Fibroblast of mammary gland (primary cell): ENCODE measurements around the gene VSIG10.

Experiments
- DNase-seq: peaks from one replicate; pipeline ENCODE4 v3.0.0-alpha.2; 2010; ENCODE audit warnings: low read depth
- H3K4me3 ChIP-seq: 2 replicates; pipeline ENCODE4 v1.5.1; 2011; ENCODE audit warnings: low read depth, mild to moderate bottlenecking, low read length, moderate library complexity; ENCODE audit not compliant: control insufficient read depth
- CTCF ChIP-seq: conservative IDR thresholded peaks from 2 replicates; pipeline ENCODE4 v1.5.1; 2011; ENCODE audit warnings: low read depth, low read length, inconsistent platforms; ENCODE audit not compliant: control insufficient read depth, insufficient read depth

The VSIG10 gene

DNA sequence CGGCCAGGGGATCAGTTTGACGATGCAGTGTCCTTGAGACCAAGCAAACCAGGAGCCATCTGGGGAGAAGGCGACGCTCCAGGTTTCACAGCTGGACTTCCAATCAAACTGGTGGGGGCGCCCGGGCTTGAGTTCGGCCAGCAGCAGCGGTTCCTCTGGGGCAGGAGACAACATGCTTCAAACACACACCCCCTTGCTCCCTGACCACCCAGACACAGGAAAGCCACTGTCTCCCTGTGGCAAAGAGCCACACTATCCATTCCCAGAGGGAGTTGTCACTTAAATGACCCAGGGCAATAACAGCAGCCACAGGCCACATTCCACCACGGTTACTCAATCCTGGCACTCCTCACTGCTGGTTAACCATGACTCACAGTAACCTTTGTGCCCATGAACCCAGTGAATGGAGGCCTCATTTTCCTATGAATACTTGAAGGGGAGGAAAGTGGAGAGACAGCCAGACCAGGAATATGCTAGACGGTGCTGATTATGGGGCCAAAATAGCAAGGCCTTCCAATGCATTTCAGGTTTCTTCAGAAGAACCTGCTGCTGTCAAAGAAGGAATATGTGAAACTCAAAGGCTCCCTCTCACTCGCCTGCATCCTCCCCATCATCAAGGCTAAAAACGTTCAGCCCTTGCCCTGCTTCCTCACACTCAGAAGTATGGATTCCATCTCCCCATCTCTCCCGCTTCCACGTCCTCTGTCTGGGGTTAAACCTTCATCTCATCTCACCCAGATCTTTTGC lies 51.3 kb downstream of the VSIG10 start:
- DNase-seq: peak; percentile 95
- TF ChIP-seq CTCF: no peak
- H3K4me3 ChIP-seq: no peak overlapping the region

DNA sequence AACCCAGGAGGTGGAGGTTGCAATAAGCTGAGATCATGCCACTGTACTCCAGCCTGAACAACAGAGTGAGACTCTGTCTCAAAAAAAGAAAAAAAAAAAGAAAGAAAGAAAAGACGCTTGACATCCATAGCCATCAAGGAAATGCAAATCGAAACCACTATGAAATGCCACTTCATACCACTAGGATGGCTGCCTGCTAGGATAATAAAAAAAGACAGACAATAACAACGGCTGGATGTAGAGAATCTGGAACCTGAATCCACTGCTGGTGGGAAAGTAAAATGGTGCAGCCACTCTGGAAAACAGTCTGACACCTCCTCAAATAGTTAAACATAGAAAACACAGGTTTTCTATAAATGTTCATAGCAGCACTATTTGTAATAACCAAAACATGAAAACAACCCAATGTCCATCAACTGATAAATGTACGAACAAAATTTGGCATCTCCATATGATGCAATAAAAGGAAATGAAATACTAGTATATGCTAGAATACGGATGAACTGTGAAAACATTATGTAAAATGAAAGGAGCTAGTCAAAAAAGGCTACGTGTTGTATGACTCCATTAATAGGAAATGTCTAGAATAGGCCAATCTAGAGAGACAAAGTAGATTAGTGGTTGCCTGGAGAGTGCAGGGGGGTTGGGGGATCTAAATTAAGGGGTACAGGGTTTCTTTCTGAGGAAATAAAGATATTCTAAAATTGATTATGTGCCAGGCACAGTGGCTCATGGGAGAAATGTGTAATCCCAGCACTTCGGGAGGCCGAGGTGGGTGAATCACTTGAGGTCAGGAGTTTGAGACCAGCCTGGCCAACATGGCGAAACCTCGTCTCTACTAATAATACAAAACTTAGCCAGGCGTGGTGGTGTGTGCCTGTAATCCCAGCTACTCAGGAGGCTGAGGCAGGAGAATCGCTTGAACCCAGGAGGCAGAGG lies 52.6 kb downstream of the VSIG10 start:
- peak; percentile 4 for TF ChIP-seq CTCF
- no peak for DNase-seq
- H3K4me3 ChIP-seq: no peak overlapping the region

DNA sequence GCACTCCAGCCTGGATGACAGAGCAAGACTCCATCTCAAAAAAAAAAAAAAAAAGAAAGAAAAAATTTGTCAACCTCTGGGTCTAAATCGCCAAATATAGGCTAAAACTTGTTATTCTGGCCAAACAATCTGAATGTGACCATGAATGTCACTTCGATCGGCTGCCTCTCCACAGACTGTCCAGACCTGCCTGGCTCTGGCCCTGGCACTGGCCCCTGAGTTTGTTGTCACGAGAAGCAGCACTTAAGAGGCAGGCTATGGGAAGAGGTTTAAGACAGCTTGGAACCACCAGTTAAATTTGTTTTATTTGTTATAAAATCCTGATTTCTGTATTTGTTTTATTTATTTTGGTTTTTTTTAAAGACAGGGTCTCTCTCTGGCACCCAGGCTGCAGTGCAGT lies 57.4 kb downstream of the VSIG10 start:
- no peak for DNase-seq
- TF ChIP-seq CTCF: no peak

GRCh38 chr12:118044577-118044976 lies 59.2 kb downstream of the VSIG10 start:
- H3K4me3 ChIP-seq: no peak overlapping the region
- no peak for TF ChIP-seq CTCF
- DNase-seq: no peak

More for the DNA sequence above, 57.4 kb downstream of the VSIG10 start:
- H3K4me3 ChIP-seq: no peak overlapping the region

DNA sequence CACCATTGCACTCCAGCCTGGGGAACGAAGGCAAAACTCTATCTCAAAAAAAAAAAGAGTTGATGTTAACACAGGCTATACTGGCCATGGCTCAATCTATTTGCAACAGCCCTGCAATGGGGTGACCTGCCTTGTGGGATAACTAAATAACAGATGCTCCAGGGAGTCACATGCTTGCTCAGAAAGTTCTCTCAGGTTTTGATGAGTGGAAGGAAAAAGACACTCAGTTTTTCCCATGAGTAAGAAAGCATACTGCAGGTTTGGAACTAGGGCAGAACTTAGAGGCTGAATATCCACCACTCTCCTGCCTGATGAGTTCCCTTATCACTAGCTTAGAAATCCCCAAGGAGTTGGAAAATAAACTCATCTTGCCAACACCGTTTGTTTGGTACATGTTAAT lies 59.7 kb downstream of the VSIG10 start:
- no peak for DNase-seq
- no peak for TF ChIP-seq CTCF

GRCh38 chr12:118042091-118042490 lies 61.7 kb downstream of the VSIG10 start:
- H3K4me3 ChIP-seq: no peak overlapping the region
- no peak for DNase-seq
- no peak for TF ChIP-seq CTCF

More for the DNA sequence above, 59.7 kb downstream of the VSIG10 start:
- no peak overlapping the region for H3K4me3 ChIP-seq
